ENCODE results near the gene MYOT. TPM values are rescaled to one million over a fixed set of nuclear protein-coding genes. Genes with fewer than 3 reads are reported as not detected.

MYOT gene
- total and polyA plus RNA-seq, 2 donors (not counting 3 experiments of a cell fraction or from before 2014, with no cell fraction given): not detected

DNA sequence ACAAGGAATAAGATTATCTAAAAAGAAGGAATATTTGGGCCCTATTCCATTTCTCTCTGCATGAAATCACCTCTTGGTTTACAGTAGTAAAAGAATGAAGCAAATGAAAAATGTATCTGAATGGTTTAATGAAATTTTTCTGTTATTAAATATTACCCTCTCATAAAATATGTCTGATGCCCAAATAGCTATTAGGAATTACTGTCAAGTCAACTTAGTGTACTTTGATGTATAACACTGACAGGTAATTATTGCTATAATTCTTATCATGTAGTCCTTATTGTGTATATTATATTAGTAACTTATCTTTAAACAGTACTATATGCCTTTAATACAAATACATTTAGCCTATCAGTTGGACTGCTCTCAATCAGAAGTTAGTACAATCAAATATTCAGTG, 8.4 kb downstream of the MYOT start:
- H3K4me1 ChIP-seq (ENCODE audit: control insufficient read depth, extremely low read depth, insufficient read depth, low read length): no peaks in the 10 kb centered on the region
- H2AFZ ChIP-seq (ENCODE audit: low read depth, low read length): no peak overlapping the region
- H3K4me2 ChIP-seq (ENCODE audit: insufficient read depth, low read length): no peak overlapping the region
- FAIRE-seq (no peak), DNase-seq (ENCODE audit: low read depth, low spot score) (no peak)
- H3K4me3 ChIP-seq (replicated peaks in 1 of 3; ENCODE audit: insufficient read depth in 1 of 3, low read depth in 1 of 3, low read length in 3 of 3): no peak overlapping the region
- no peak overlapping the region for H3K27ac ChIP-seq (ENCODE audit: insufficient read depth, low read depth, low read length)
- no TSS peak for BruUV-seq (replicated peaks)
- intact Hi-C loops (cut with micrococcal nuclease): no loop called here
- H4K20me1 ChIP-seq (replicated peaks; ENCODE audit: control insufficient read depth, extremely low read depth, insufficient read depth, low read length): no peaks in the 10 kb centered on the region
- H3K9me1 ChIP-seq (replicated peaks; ENCODE audit: control insufficient read depth, extremely low read depth, insufficient read depth, low read length): no peaks in the 10 kb centered on the region
- H3K9me3 ChIP-seq (replicated peaks; ENCODE audit: control insufficient read depth, insufficient read depth, low read length): no peaks in the 10 kb centered on the region
- H3K9ac ChIP-seq (replicated peaks; ENCODE audit: extremely low read depth, insufficient read depth, low read length): no peak overlapping the region
- ChIA-PET CTCF (interaction anchor here (1.1 to 1.7 kb wide), 3 partner anchors 13 to 99 kb away, joined by 4 to 6 read pairs (median 5); partner anchors contain the start of gene PKD2L2), POLR2A (no interaction called here)
- no peaks in the 10 kb centered on the region for H3K36me3 ChIP-seq (ENCODE audit: control insufficient read depth in 2 of 2, extremely low read depth in 1 of 2, insufficient read depth in 2 of 2, low read length in 2 of 2)
- no peaks in the 10 kb centered on the region for H3K79me2 ChIP-seq (ENCODE audit: control insufficient read depth, insufficient read depth, low read length)
- dilution Hi-C loops (cut with MboI; ENCODE audit: extremely low pct_ligation_motif_present, low sequenced_read_pairs): no loop called here
- TF ChIP-seq JUN (IDR thresholded peaks at IDR 0.05; ENCODE audit: borderline replicate concordance, insufficient read depth, insufficient read length, low read depth) (no peak), GATA2 (IDR thresholded peaks at IDR 0.05; ENCODE audit: insufficient read depth, insufficient read length, low read depth, low read length) (no peak), MYC (IDR thresholded peaks at IDR 0.05; ENCODE audit: low read depth, low read length) (no peak), EZH2 (IDR thresholded peaks at IDR 0.05; ENCODE audit: borderline replicate concordance, low read depth, low read length, severe bottlenecking) (no peak), FOS (IDR thresholded peaks at IDR 0.05; ENCODE audit: borderline replicate concordance, insufficient read depth, low read length) (no peak)
- TF ChIP-seq, protein P1, sequence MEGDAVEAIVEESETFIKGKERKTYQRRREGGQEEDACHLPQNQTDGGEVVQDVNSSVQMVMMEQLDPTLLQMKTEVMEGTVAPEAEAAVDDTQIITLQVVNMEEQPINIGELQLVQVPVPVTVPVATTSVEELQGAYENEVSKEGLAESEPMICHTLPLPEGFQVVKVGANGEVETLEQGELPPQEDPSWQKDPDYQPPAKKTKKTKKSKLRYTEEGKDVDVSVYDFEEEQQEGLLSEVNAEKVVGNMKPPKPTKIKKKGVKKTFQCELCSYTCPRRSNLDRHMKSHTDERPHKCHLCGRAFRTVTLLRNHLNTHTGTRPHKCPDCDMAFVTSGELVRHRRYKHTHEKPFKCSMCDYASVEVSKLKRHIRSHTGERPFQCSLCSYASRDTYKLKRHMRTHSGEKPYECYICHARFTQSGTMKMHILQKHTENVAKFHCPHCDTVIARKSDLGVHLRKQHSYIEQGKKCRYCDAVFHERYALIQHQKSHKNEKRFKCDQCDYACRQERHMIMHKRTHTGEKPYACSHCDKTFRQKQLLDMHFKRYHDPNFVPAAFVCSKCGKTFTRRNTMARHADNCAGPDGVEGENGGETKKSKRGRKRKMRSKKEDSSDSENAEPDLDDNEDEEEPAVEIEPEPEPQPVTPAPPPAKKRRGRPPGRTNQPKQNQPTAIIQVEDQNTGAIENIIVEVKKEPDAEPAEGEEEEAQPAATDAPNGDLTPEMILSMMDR (IDR thresholded peaks at IDR 0.05; ENCODE audit: extremely low read depth in 1 of 2, insufficient read depth in 1 of 2, low read depth in 1 of 2, low read length in 2 of 2): no peak
- TF ChIP-seq, protein P2, sequence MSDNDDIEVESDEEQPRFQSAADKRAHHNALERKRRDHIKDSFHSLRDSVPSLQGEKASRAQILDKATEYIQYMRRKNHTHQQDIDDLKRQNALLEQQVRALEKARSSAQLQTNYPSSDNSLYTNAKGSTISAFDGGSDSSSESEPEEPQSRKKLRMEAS (IDR thresholded peaks at IDR 0.05; ENCODE audit: insufficient read depth, insufficient read length): no peak
- H3K27me3 ChIP-seq (ENCODE audit: control insufficient read depth in 2 of 2, insufficient read depth in 2 of 2, low read length in 2 of 2): peaks cover 0 to 4% of the 10 kb centered on the region in 2 experiments

Measured in endothelial cell of umbilical vein (primary cell).